GM21737 (cell line): ENCODE results near the gene SOAT2.
"Not testable (repeated sequence)": the region's sequence is repeated elsewhere in the genome, so short reads cannot be mapped to it uniquely, and the experiment has no call there.

Experiments used
- ATAC-seq: cut with Tn5 transposase; IDR thresholded peaks from one replicate; pipeline ENCODE4 v1.9.1; 2021; ENCODE audit warnings: mild to moderate bottlenecking, moderate library complexity; ENCODE audit not compliant: unreplicated experiment

SOAT2 gene

DNA sequence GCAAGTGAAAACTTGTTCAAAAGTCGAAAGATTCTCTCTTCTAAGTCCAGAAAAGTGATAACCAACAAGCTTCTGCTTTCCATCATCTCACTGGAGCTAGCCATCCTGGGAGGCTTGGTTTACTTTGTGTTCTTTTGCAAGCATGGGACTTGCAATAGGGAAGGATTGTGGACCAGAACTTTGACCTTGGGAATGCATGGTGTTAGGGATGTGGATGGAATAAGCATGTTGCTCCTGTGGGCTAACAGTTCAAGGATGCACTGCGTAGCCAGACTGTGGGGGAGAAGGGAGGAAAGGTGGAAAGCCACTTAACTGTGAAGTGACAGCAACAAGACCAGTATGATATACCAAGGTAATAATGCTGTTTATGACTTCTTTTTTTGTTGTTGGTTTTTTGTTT lies 28.6 kb downstream of the SOAT2 start:
- ATAC-seq: no peak

DNA sequence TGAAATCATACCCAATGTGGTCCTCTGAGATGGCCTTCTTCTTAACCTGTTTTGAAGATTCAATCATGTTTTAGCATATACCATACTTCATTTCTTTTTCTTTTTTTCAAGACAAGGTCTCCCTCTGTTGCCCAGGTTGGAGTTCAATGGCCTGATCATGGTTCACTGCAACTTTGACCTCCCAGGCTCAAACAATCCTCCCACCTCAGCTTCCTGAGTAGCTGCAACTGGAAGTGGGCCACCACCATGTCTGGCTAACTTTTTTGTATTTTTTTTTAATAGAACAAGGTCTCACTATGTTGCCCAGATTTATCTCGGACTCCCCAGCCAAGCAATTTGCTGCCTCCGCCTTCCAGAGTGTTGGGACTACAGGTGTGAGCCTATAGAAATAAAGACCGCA lies 30.4 kb downstream of the SOAT2 start:
- ATAC-seq: no peak

DNA sequence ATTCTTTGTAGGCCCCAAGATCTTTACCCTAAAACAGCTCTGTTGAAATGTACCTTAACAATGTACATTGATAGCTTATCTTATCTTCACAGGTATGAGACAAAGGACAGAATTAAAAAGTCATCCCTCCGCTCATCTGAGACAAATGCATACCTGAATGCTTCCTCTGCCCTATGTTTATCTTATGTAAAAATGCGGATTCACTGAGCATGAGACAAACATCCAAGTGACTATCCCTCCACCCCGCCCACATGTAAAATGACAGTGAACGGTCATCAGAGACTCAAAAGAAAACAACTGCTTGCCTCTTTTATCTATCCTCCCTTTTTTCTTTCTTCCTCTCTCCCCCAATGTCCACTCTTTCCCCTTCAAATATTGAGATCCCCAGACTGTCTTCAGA lies 40.1 kb downstream of the SOAT2 start:
- ATAC-seq: no peak

DNA sequence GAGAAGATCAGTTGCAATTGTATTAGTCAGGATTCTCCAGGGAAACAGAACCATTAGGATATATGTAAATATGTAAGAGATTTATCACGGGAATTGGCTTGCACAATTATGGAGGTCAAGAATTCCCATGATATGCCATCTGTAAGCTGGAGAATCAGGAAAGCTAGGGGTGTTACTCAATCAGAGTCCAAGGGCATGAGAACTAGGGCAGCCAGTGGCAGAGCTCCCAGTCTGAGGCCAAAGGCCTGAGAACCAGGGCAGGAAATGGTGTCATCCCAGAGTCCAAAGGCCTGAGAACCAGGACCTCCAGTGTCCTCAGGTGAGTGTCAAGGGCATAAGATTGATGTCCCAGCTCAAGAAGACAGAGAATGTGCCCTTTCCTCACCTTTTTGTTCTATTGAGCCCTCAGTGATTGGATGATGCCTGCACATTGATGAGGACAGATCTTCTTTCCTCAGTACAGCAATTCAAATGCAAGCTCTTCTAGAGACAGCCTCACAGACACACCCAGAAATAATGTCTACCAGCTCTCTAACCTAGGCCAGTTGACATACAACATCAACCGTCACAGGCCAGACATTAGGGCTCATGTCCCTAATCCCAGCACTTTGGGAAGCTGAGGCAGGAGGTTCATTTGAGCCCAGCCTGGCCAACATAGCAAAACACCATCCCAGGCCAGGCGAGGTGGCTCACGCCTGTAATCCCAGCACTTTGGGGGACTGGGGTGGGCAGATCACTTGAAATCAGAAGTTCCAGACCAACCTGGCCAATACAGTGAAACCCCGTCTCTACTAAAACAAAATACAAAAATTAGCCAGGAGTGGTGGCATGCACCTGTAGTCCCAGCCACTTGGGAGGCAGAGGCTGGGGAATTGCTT lies 42.3 kb downstream of the SOAT2 start:
- no peak for ATAC-seq

DNA sequence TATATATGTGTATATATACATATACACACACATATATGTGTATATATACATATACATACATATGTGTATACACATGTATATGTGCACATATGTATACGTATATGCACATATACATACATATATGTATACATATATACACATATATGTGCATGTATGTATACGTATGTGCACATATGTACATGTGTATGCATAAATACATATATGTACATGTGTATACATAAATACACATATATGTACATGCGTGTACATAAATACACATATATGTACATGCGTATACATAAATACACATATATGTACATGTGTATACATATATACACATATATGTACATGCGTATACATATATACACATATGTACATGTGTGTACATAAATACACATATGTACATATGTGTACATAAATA lies 43.9 kb downstream of the SOAT2 start:
- ATAC-seq: no peak

DNA sequence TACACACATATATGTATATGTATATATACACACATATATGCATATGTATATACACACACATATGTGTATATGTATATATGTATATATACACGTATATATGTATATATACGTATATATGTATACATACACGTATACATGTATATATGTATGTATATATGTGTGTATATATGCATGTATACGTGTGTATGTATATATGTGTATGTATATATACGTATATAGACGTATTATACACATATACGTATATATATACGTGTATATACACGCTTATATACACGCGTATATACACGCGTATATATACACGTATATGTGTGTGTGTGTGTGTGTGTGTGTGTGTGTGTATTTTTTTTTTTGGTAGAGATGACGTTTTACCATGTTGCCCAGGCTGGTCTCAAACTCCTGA lies 44.4 kb downstream of the SOAT2 start:
- ATAC-seq: no peak

DNA sequence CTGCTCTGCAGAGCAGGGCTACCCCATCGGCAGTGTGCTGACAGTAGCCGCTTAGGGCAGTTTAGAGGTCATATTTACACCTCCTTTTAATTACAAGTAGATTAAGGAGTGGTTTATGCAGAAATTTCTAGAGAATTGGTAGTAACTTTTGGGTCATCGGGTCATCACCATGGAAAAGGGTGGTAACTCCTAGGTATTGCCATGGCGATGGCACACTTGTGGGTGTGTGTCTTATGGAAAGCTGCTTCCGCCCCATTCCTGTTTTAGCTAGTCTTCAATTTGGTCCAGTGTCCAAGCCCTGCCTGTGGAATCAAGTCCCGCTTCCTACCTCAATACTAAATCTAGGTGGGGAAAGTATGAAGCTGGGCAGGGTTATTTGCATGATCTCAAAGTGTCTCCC lies 47.8 kb downstream of the SOAT2 start:
- ATAC-seq: no peak

DNA sequence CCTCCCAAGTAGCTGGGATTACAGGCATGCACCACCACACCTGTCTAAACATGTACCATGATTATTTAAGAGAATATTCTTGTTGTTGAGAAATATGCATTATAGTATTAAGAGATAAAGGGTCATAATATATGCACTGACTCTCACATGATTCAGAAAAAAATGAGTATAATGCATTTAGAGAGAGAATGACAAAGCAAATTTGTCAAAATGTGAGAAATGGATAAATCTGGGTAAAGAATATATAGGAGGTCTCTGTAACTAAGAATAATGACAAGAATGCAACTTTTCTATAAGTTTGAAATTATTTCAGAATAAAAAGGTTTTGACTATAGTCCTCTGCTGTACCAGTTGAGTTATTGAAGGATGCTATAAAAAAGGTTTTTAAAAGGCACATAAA lies 49.1 kb downstream of the SOAT2 start:
- no peak for ATAC-seq

DNA sequence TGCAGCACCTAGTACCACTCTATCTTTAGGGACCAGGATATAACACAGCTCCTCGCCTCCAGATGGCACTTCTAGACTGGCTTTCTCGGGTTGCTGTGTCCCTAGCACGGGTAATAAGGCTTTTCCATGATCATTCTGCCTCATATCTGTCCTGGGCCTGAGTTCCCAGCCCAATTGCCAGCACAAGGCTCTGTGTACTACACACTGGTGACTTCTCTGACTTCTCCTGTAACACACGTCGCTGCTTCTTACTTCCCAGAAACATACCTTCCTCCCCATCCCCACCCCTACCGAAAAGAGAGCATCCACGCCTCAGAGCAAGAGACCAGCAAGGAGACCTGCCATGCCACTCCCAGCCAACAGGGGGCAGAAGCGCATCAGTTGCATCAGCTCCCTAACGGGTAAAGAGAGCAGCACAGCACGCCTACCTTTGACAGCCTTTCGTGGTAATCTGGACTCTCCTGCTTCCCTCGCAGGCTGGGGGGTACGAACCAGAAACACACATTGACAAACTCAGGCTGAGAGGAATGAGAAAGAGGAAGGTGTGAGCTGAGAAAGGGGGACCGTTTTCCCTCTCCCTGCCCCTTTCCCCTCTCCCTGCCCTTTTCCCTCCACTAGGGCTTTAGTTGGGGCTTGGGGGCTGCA lies 56.0 kb downstream of the SOAT2 start:
- ATAC-seq: peak; percentile 77

DNA sequence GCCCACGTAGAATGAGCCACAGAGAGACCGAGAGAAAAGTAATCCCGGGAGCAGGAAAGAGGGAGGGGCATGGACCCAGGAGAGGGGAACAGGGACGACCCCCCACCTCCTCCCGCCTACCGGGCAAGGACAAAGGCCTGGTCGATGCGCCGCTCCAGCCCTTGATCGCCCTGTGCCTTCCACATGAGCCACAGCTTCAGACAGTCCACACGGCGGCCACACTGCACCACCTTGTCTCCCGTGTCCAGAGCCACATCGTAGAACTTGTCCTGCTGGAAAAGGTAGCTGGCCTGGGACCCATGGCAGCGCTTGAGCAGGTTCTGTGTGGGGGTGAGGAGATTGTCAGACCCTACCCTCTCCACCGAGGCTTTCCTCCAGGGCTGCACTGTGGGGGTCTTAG lies 56.7 kb downstream of the SOAT2 start:
- no peak for ATAC-seq

DNA sequence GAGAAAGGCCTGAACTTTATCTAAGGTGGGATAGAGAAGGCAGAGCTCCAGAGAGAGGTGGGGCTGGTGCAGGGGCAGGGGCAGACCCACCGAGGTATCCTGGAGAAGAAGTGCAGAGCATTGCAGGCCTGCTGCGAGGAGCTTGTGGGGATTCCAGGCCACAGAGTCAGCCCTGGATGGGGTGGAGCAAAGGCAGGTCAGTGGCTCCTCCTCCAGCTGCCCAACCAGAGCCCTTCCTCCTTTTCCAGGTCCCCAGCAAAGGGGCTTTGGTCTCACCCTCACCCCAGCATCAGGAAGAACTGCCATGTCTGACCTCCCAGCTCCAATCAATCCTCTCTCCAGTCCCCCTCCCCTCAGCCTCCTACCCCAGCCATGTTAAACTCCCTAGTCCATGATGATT lies 57.4 kb downstream of the SOAT2 start:
- no peak for ATAC-seq

DNA sequence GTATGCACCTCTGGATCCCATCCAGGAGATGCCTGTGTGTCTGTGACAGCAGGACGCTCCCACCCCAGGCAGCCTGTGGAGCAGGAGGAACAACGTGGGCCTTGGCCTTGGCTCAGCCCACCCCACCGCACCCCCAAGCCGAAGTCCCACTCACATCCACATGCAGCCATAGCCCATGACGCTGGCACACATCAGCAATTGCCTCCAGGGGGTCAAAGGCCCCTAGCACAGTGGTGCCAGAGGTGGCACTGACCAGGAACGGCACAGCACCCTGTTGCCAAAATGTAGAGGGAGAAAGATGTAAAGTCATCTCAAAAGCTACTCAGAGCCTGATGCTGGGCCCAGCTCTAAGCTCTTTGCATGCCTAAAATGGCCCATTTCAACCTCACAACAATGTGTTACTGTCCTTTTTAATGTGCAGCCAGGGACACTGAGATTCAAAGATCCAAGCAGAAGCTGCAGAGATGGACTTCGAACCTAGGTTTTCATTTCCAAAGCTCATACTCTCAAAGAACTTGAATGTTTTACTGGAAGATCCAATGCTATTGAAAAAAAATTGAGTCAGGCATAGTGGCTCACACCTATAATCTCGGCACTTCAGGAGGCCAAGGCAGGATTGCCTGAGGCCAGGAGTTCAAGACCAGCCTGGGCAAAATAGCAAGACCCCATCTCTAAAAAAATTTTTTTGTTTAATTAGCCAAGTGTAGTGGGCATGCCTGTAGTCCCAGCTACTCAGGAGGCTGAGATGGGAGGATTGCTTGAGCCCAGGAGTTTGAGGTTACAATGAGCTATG lies 58.0 kb downstream of the SOAT2 start:
- no peak for ATAC-seq

DNA sequence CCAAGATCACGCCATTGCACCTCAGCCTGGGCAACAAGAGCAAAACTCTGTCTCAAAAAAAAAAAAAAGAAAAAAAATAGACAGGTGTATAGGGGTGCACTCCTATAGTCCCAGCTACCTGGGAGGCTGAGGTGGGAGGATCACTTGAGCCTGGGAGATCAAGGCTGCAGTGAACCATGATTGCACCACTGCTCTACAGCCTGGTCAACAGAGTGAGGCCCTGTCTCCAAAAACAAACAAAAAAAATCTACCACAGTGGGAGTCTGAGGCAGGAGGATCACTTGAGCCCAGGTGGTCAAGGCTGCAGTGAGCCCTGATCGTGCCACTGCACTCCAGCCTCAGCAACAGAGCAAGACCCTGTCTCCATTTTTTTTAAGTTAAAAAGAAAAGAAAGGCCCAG lies 59.7 kb downstream of the SOAT2 start:
- ATAC-seq: not testable (repeated sequence)

DNA sequence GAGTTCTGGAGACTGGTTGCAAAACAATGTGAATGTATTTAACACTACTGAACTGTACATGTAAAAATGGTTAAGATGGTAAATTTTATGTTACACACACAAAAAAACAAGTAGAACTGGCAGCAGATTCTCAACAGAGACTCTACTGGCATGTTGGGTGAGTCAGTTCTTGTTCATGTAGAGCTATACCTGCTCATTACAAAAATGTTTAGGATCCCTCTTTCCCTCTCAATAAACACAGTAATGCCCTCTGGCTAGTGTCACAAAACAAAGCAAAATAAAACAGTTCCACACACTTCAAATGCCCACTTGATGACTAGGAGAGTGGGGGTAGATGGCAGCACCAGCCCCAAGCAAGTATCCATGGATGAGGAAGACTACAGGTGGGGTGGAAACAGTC lies 63.6 kb downstream of the SOAT2 start:
- no peak for ATAC-seq

DNA sequence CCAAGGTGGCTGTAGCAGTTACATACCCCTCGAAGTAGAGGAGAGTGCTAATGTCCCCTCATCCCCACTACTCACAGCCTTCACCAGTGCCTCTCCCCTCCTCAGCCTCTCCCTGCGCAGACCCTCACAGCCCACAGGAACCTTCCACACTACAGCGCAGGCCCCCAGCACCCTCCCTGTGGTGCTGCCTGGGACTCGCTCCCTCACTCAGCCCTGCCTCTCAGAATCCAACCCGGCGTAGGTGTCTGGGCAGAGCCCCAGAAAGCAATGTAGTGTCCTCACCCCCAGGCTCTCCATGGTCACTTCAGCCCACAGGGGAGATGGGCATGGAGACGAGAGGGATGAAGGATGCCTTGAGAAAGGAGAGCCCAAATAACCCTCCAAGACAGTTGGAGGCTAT lies 66.4 kb downstream of the SOAT2 start:
- no peak for ATAC-seq

DNA sequence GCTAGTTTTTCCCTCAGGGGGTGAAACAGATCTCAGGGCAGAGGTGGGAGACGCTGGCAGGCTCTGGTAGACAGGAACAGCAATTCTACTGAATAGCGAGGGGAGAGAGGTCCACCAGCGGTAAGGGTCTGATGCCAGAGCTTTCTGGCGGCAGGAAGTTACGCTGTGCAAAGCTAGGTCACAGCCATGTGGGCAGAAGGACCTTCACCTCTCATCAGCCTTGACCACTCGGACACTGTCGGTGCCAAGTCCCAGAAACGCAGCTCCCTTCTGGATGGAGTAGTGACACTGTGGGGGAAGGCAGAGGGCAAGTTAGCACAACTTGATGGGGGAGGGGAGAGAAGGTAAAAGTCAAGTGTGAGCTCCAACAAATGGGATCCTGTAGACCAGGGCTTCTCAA lies 66.9 kb downstream of the SOAT2 start:
- no peak for ATAC-seq

DNA sequence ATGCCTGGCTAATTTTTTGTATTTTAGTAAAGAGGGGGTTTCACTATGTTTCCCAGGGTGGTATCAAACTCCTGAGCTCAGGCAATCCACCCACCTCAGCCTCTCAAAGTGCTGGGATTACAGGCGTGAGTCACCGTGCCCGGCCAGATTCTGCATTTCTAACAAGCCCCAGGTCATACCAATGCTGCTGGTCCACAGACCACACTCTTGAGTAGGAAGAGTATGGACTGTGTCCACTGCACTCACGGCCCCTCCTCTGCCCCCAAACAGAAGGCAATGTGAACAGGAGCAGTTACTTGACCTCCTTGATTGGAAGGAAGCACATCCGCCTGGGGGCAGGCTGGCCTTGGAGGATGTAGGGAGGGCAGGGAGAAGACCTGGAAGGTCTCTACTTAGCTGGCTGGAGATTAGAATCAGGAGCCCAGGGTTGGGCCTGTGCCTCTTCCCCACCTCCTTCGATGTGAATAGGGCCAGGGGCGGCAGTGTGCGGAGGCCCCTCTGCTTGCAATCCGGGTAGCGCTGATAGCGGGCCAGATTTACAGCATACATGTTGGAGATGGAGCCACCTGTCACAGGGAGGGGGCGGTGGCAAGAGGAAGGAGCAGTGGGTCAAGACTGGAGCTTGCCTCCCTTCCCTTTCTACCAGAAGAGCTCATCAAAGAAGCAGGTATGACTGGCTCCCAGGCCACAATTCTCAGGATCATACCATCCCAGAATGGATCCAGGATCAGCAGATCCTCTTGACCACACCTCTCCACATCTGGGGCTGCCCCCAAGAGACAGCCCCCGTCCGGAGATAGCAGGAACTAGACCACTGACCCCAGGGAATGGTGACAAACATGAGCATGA lies 67.8 kb downstream of the SOAT2 start:
- no peak for ATAC-seq

DNA sequence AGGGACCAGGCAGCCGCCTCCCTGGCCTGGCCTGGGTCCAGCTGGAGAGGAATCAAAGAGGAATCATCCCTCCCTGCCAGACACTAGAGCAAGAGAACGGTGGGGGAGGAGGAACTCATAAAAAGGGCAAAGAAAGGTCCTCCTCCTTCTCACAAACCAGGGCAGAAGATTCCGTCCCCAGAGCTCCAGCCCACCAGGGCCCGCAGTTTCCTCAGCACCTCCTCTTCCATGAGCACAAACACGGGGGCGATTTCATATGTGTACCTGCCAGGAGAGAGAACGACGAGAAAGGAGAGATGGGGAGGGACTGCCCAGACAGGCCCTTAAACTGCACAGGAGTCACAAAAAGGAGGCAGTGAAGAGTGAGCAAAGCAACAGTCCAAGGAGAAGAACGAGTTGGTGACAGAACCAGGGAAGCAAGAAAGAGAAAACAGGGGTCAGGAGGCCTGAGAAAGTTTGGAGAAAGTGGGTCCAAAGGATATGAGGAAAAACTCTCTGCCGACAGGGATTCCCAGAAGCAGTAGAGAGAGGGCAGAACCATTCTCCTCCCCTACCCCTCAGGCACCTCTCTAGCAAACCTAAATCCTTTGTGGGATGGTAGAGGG lies 68.5 kb downstream of the SOAT2 start:
- ATAC-seq: no peak

DNA sequence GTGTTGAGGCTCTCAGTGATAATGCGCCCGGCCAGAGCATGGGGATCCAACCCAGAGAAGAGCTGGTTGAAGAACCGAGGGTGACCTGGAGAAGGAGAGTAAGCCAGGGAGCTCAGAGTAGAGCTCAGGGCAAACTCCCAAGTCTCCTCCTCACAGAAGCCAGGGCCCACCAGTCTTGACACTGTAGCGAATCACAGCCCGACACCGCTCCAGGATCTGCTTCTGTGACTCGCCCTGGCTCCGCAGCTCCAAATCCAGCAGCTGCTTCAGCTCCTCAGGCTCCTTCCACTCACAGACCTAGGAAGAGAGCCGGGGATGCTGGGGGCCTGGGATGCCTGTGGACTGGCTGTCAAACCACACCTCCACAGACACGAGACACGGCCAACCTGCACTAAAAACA lies 69.1 kb downstream of the SOAT2 start:
- ATAC-seq: no peak

DNA sequence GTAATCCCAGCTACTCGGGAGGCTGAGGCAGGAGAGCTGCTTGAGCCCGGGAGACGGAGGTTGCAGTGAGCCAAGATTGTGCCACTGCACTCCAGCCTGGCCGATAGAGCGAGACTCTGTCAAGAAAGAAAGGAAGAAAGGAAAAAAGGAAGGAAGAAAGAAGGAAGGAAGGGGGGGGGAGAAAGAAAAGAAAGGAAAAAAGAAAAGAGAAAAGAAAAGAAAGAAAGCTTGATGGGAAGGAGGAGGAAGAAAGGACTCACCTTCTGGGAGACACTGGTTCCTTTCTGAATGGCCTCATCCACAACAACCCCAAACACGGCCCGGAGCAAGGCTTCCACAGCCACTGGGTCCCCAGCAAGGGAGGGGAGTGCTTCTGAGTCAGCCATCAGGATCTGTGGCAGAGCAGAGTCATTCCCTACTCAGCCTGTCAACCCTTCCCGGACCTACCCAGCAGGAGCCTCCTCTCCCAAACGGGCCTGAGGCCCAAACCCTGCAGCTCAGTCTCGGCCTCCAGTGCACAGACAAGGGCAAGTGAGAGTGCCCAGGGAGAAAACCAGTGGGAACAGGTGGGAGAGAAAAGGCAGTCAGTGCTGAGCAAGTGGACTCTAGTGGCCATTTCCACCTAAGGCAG lies 69.9 kb downstream of the SOAT2 start:
- no peak for ATAC-seq
